NAMALWA (cell line): Measurements from ENCODE around the gene NUDT3.
A peak's percentile ranks its signal among the peaks of the same experiment; 100 is the strongest.
"Not testable (repeated sequence)": the region's sequence is repeated elsewhere in the genome, so short reads cannot be mapped to it uniquely, and the experiment has no call there.

ENCODE experiments used
- DNase-seq: peaks from one replicate; pipeline ENCODE4 v3.0.0-alpha.2; 2015; ENCODE audit warnings: low spot score

The NUDT3 gene

GRCh38 chr6:34392497-34393190 lies at the start of gene NUDT3:
Gene NUDT3, minus strand, starts transcription at chr6:34392669. Its CDS starts 307 bp downstream, at chr6:34392362.
- DNase-seq, result peak; percentile 96

GRCh38 chr6:34441526-34441925 lies 49.1 kb upstream of the NUDT3 start:
- peak; percentile 42 for DNase-seq

- DNase-seq, result no peak
Measured at GRCh38 chr6:34439442-34439841, 47.0 kb upstream of the NUDT3 start.

- DNase-seq, result peak; percentile 32
Measured at GRCh38 chr6:34438705-34439104, 46.2 kb upstream of the NUDT3 start.

- no peak for DNase-seq
Measured at GRCh38 chr6:34437644-34437970, 45.1 kb upstream of the NUDT3 start.

DNA sequence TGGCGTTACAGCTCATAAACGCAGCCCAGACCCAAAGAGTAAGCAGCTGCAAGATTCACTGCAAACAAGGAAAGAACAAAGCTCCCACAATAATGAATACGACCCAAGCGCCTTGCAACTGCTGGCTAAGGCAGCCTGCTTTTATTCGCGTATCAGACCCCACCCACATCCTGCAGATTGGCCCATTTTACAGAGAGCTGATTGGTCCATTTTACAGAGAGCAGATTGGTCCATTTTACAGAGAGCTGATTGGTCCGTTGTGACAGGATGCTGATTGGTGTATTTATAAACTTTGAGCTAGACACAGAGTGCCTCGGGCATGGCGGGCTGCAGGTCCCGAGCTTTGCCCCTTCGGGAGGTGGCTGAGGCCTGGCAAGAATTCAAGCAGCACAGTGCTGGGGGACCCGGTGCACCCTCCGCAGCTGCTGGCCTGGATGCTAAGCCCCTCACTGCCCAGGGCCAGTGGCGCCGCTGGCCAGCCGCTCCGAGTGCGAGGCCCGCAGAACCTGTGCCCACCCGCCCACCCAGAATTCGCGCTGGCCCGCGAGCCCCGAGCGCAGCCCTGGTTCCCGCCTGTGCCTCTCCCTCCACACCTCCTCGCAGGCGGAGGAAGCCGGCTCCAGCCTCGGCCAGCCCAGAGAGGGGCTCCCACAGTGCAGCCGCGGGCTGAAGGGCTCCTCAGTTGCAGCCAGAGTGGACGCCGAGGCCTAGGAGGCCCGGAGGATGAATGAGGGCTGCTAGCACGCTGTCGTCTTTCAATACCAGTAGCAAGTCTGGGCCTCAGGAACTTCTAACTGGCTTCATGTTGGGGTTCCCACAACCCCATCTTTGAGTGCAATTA lies 44.6 kb upstream of the NUDT3 start:
- DNase-seq, result no peak

DNA sequence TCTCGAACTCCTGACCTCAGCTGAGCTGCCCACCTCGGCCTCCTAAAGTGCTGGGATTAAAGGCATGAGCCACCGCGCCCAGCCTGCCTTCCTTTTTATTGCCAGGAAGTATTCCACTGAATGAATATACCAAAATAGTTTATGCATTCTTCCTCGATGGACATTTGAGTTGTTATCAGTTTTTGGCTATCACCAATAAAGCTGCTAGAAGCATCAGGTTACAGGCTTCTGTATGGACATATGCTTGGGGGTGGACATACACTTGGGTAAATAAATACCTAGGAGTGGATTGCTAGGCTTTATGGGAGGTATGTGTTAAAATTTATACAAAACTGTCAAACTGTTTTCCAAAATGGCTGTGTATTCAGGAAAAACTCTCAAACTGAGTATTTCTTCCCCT lies 43.4 kb upstream of the NUDT3 start:
- DNase-seq, result no peak

- DNase-seq, result peak; percentile 93
Measured at GRCh38 chr6:34425498-34426410, 33.3 kb upstream of the NUDT3 start, which contains the start of gene RPS10. Gene RPS10, minus strand, starts transcription at chr6:34426069. Its CDS starts 848 bp downstream, at chr6:34425221.

DNA sequence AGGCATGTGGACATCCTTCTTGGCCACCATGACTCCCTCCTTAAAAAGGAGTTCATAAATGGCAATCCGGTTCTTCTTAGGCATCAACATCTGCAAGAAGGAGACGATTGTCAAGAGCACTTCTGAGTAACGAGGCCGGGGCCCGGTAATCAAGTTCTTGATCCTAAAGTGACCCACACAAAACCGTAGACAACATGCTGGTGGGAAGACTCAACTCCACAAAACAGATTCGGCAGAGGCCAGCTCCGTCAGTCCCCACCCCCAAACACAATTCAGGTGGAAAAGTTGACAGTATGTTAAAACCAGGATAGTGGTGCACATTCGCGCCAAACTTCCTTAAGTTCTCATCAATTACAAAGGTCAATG lies 32.6 kb upstream of the NUDT3 start:
- DNase-seq, result no peak

- DNase-seq, result no peak
Measured at GRCh38 chr6:34424200-34425131, 32.0 kb upstream of the NUDT3 start.

- DNase-seq, result no peak
Measured at GRCh38 chr6:34423254-34423653, 30.8 kb upstream of the NUDT3 start.

- no peak for DNase-seq
Measured at GRCh38 chr6:34418367-34418766, 25.9 kb upstream of the NUDT3 start.

DNA sequence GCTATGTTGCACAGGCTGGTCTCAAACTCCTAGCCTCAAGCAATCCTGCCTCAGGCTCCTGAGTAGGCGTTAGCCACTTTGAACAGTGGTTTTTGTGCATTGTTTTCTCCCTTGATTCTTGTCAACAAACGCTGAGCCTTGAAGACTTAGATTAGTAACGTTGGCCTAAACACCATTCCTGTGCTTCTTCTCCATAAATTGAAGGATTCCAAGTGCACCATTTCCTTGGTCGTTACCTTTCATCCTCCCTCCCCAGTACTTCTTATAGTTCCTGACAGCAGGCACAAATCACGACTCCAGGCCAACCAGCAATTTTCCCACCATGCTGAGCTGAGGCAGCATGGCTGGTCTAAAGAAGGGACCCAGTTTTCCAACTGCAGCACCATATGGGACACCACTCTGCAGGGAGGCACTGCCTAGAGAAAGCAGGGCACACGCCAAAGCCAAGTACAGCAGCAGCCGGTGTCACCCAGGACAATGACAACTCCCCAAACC lies 24.5 kb upstream of the NUDT3 start:
- DNase-seq, result no peak

- peak; percentile 72 for DNase-seq
Measured at GRCh38 chr6:34414999-34415858, 22.8 kb upstream of the NUDT3 start.

DNA sequence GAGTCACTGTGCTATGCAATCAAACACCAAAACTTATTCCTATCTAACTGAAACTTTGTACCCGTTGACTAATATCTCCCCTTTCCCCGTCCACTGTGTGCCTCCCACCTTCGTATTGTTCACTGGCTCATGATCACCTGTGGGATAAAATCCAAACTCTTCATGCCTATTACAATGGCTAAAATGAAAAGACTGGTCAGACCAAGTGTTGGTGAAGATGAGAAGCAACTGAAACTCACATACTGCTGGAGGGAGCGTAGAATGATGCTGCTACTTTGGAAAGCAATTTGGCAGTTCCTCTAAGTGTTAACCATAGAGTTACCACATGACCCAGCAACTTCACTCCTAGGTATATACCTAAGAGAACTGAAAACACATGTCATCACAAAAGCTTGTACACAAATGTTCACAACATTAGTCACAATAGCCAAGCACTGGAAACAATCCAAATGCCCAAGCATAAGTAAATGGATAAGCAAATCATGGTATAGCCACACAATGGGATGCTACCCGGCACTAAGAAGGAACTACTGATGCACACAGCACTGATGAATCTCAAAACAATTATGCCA lies 20.3 kb upstream of the NUDT3 start:
- no peak for DNase-seq

- no peak for DNase-seq
Measured at GRCh38 chr6:34412016-34412415, 19.5 kb upstream of the NUDT3 start.

DNA sequence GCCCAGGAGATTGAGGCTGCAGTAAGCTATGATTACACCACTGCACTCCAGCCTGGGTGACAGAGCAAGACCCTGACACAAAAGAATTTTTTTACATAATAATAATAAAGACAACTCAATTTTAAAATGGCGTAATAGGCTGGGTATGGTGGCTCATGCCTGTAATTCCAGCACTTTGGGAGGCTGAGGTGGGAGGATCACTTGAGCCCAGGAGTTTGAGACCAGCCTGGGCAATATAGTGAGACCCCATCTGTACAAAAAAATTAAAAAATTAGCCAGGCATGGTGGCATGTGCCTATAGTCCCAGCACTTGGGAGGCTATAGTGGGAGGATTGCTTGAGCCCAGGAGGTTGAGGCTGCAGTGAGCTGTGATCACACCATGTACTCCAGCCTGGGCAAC lies 15.4 kb upstream of the NUDT3 start:
- DNase-seq, result not testable (repeated sequence)

- DNase-seq, result no peak
Measured at GRCh38 chr6:34396518-34396917, 4.0 kb upstream of the NUDT3 start.

DNA sequence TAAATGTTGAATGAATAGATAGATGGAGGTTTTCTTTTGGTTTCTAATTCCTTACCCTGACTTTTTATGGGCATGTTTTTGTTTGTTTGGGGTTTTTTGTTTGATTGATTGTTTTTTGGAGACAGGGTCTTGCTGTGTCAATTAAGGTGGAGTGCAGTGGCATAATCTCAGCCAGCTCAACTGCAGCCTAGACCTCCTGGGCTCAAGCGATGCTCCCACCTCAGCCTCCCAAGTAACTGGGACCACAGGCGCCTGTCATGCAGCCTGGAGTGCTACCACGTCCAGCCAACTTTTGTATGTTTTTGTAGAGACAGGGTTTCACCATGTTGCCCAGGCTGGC lies 1.5 kb upstream of the NUDT3 start:
- DNase-seq, result no peak
